HCT116 (cell line): ENCODE measurements around the gene MS4A12. TPM values are rescaled to one million over a fixed set of nuclear protein-coding genes. Genes with fewer than 3 reads are reported as not detected.
"Not testable (repeated sequence)": the region's sequence is repeated elsewhere in the genome, so short reads cannot be mapped to it uniquely, and the experiment has no call there.

Experiments used
- ATAC-seq: fragments of 200-7000 bp; cut with Tn5 transposase; 2 replicates; pipeline ENCODE4 v1.9.1; 2020; ENCODE audit warnings: mild to moderate bottlenecking, moderate library complexity
- BruUV-seq: library from RNA; stranded (reverse); fragments of 400-500 nt; replicated peaks from 2 replicates; lab custom pipeline; 2021; lab: Mats Ljungman, UMichigan
- CTCF ChIA-PET: fragments of 300-600 bp; sonication (Branson Sonifier 250); formaldehyde crosslinking; loops from one replicate; lab custom pipeline; 2021; ENCODE audit warnings: antibody characterized with exemption; lab: Charles Lee
- POLR2A ChIA-PET: fragments of 300-600, 350-600 bp; sonication (Branson Sonifier 250); formaldehyde crosslinking; loops from one replicate; lab custom pipeline; 2021; ENCODE audit warnings: antibody characterized with exemption; lab: Charles Lee
- RAD21 ChIA-PET, 2 experiments: fragments of 300-600 bp; sonication (Branson Sonifier 250); formaldehyde crosslinking; loops; one replicate each; lab custom pipeline; 2023; ENCODE audit warnings: low total read pairs in 2 of 2; ENCODE audit not compliant: uncharacterized antibody in 2 of 2, unreplicated experiment in 2 of 2, low non-redundant PET in 1 of 2; lab: Charles Lee
- DNase-seq: peaks from one replicate; pipeline ENCODE4 v3.0.0-alpha.2; 2010; ENCODE audit warnings: low read depth, low spot score
- H2AFZ ChIP-seq: fragments of 200-600 bp; shearing (Covaris generic), sonication (generic); 2 replicates; pipeline ENCODE4 v1.6.1; 2017; ENCODE audit warnings: low read depth, mixed run types, mixed read lengths, antibody characterized with exemption, low read length; ENCODE audit not compliant: poor library complexity, severe bottlenecking
- H3K27ac ChIP-seq: 2 replicates; pipeline ENCODE4 v1.5.1; 2012; ENCODE audit warnings: low read depth, low read length
- H3K27me3 ChIP-seq: fragments of 200-600 bp; sonication (generic); 2 replicates; pipeline ENCODE4 v1.6.1; 2016; ENCODE audit warnings: mixed run types, low read length, mixed read lengths; ENCODE audit not compliant: insufficient read depth
- H3K36me3 ChIP-seq, 2 experiments: fragments of 200-500 bp in 1 of 2; fragments of 200-600 bp in 1 of 2; sonication (Bioruptor generic) in 1 of 2; sonication (generic) in 1 of 2; 2 replicates each; pipeline versions ENCODE4 v1.5.1 to v1.6.1; 2014 to 2016; ENCODE audit warnings: low read length in 2 of 2, inconsistent platforms in 1 of 2, mixed read lengths in 1 of 2, mixed run types in 1 of 2; ENCODE audit not compliant: insufficient read depth in 2 of 2, control insufficient read depth in 1 of 2
- H3K4me1 ChIP-seq, 2 experiments: fragments of 200-600 bp in 1 of 2; sonication (generic) in 1 of 2; 2 replicates each; pipeline versions ENCODE4 v1.5.1 to v1.6.1; 2012 to 2017; ENCODE audit warnings: low read length in 2 of 2, inconsistent platforms in 1 of 2, mild to moderate bottlenecking in 1 of 2, mixed read lengths in 1 of 2, mixed run types in 1 of 2, moderate library complexity in 1 of 2; ENCODE audit not compliant: insufficient read depth in 2 of 2, control insufficient read depth in 1 of 2
- H3K4me2 ChIP-seq: fragments of 200-600 bp; sonication (generic); 2 replicates; pipeline ENCODE4 v1.6.1; 2017; ENCODE audit warnings: mixed run types, low read length, mixed read lengths
- H3K4me3 ChIP-seq, 2 experiments: fragments of 200-600 bp in 1 of 2; sonication (generic) in 1 of 2; replicated peaks in 1 of 2; 2 replicates each; pipeline ENCODE4 v1.5.1; 2011 to 2016; ENCODE audit warnings: low read length in 2 of 2, control low read depth in 1 of 2, low read depth in 1 of 2, mild to moderate bottlenecking in 1 of 2, mixed read lengths in 1 of 2, mixed run types in 1 of 2
- H3K79me2 ChIP-seq: fragments of 200-600 bp; sonication (generic); 2 replicates; pipeline ENCODE4 v1.6.1; 2017; ENCODE audit warnings: mild to moderate bottlenecking, mixed run types, low read length, moderate library complexity, mixed read lengths; ENCODE audit not compliant: insufficient read depth
- H3K9ac ChIP-seq: fragments of 200-600 bp; sonication (generic); 2 replicates; pipeline ENCODE4 v1.6.1; 2016; ENCODE audit warnings: low read length, mixed read lengths
- H3K9me2 ChIP-seq: fragments of 200-600 bp; sonication (generic), shearing (Covaris generic); 2 replicates; pipeline ENCODE4 v1.6.1; 2017; ENCODE audit warnings: mixed run types, mild to moderate bottlenecking, moderate library complexity; ENCODE audit not compliant: insufficient read depth
- H3K9me3 ChIP-seq, 2 experiments: fragments of 200-500 bp in 1 of 2; fragments of 200-600 bp in 1 of 2; sonication (Bioruptor generic) in 1 of 2; sonication (generic) in 1 of 2; 2 replicates each; pipeline ENCODE4 v1.6.1; 2014 to 2017; ENCODE audit warnings: low read length in 2 of 2, mixed read lengths in 2 of 2, inconsistent platforms in 1 of 2, low read depth in 1 of 2, mild to moderate bottlenecking in 1 of 2, mixed run types in 1 of 2, moderate library complexity in 1 of 2; ENCODE audit not compliant: control insufficient read depth in 1 of 2, insufficient read depth in 1 of 2
- H4K20me1 ChIP-seq: fragments of 200-600 bp; sonication (generic), shearing (Covaris generic); 2 replicates; pipeline ENCODE4 v1.6.1; 2017; ENCODE audit warnings: mixed run types, mild to moderate bottlenecking, moderate library complexity; ENCODE audit not compliant: insufficient read depth
- ATF3 ChIP-seq: IDR thresholded peaks from 2 replicates; pipeline ENCODE4 v1.6.1; 2012
- CBX3 ChIP-seq: IDR thresholded peaks from 2 replicates; pipeline ENCODE4 v1.6.1; 2012; ENCODE audit warnings: low read depth
- CEBPB ChIP-seq: IDR thresholded peaks from 2 replicates; pipeline ENCODE4 v1.6.1; 2012; ENCODE audit warnings: low read depth
- EZH2 ChIP-seq: fragments of 200-600 bp; sonication (generic); IDR thresholded peaks from 2 replicates; pipeline ENCODE4 v1.6.1; 2017; ENCODE audit warnings: antibody characterized with exemption, mixed run types
- EZH2phosphoT487 ChIP-seq: fragments of 200-600 bp; IDR thresholded peaks from 2 replicates; pipeline ENCODE4 v1.6.1; 2018; ENCODE audit warnings: antibody characterized with exemption, borderline replicate concordance
- FOSL1 ChIP-seq: IDR thresholded peaks from 2 replicates; pipeline ENCODE4 v1.6.1; 2012; ENCODE audit warnings: low read depth
- JUND ChIP-seq: IDR thresholded peaks from 2 replicates; pipeline ENCODE4 v1.6.1; 2012
- MAX ChIP-seq: IDR thresholded peaks from 2 replicates; pipeline ENCODE4 v1.6.1; 2012
- POLR2AphosphoS5 ChIP-seq: IDR thresholded peaks from 2 replicates; pipeline ENCODE4 v1.6.1; 2011; ENCODE audit warnings: mild to moderate bottlenecking, low read depth, low read length, moderate library complexity
- RAD21 ChIP-seq: IDR thresholded peaks from 2 replicates; pipeline ENCODE4 v1.6.1; 2012; ENCODE audit warnings: low read depth, mild to moderate bottlenecking
- REST ChIP-seq: IDR thresholded peaks from 2 replicates; pipeline ENCODE4 v1.6.1; 2012; ENCODE audit warnings: low read depth
- SIN3A ChIP-seq: IDR thresholded peaks from 2 replicates; pipeline ENCODE4 v1.6.1; 2012; ENCODE audit warnings: low read depth
- SP1 ChIP-seq: IDR thresholded peaks from 2 replicates; pipeline ENCODE4 v1.6.1; 2012; ENCODE audit warnings: low read depth
- YY1 ChIP-seq: IDR thresholded peaks from 2 replicates; pipeline ENCODE4 v1.6.1; 2011; ENCODE audit warnings: low read length, low read depth, moderate library complexity, mild to moderate bottlenecking; ENCODE audit not compliant: insufficient replicate concordance; ENCODE audit errors: extremely low read depth
- ZBTB33 ChIP-seq: IDR thresholded peaks from 2 replicates; pipeline ENCODE4 v1.6.1; 2011; ENCODE audit warnings: mild to moderate bottlenecking, low read length, moderate library complexity; ENCODE audit not compliant: insufficient replicate concordance; ENCODE audit errors: extremely low read depth
- ZFX ChIP-seq: fragments of 450-650 bp; IDR thresholded peaks from 2 replicates; pipeline ENCODE4 v1.6.1; 2017
- ZNF274 ChIP-seq: fragments of 200-500 bp; sonication (Bioruptor generic); IDR thresholded peaks from 2 replicates; pipeline ENCODE4 v1.6.1; 2014; ENCODE audit warnings: mild to moderate bottlenecking, low read depth, low read length, inconsistent platforms
- intact Hi-C: fragments of 100-400 bp; cut with micrococcal nuclease; formaldehyde crosslinking; loops from 2 replicates; pipeline ENCODE4 v1.10.0; 2022
- total RNA-seq: library from RNA; stranded (reverse); gene quantifications from one replicate; pipeline ENCODE4 v1.2.1, GENCODE V29; 2021; ENCODE audit not compliant: unreplicated experiment

Gene MS4A12
- total RNA-seq, 1 experiment from 2014 or later: not detected

GRCh38 chr11:60510209-60510608, 17.6 kb downstream of the MS4A12 start:
- H3K4me1 ChIP-seq, H2AFZ ChIP-seq, intact Hi-C loops, CTCF ChIA-PET, H3K79me2 ChIP-seq, H3K4me3 ChIP-seq, H3K27ac ChIP-seq, RAD21 ChIA-PET, H3K36me3 ChIP-seq, POLR2A ChIA-PET, ATAC-seq, BruUV-seq, H3K9me3 ChIP-seq, H3K27me3 ChIP-seq, H3K4me2 ChIP-seq, DNase-seq, H3K9me2 ChIP-seq, H3K9ac ChIP-seq, H4K20me1 ChIP-seq: not testable (repeated sequence)

- ATAC-seq (no peak), DNase-seq (no peak)
- Histone ChIP-seq H3K4me1 (no peaks in the 10 kb centered on the region), H3K36me3 (no peaks in the 10 kb centered on the region), H3K4me2 (no peak overlapping the region), H3K4me3 (no peak overlapping the region), H4K20me1 (no peaks in the 10 kb centered on the region), H3K9ac (no peak overlapping the region), H3K27me3 (no peaks in the 10 kb centered on the region), H3K27ac (no peak overlapping the region), H3K79me2 (no peaks in the 10 kb centered on the region), H3K9me3 (no peaks in the 10 kb centered on the region), H3K9me2 (no peaks in the 10 kb centered on the region), H2AFZ (no peak overlapping the region)
- no TSS peak for BruUV-seq
- CTCF ChIA-PET: no interaction called here
- RAD21 ChIA-PET: no interaction called here
- POLR2A ChIA-PET: no interaction called here
- intact Hi-C loops: no loop called here
- TF ChIP-seq EZH2 (no peak), JUND (no peak), FOSL1 (no peak), ZFX (no peak), EZH2phosphoT487 (no peak), MAX (no peak), SIN3A (no peak), RAD21 (no peak), REST (no peak), ATF3 (no peak), ZNF274 (no peak), CBX3 (no peak), ZBTB33 (no peak), POLR2AphosphoS5 (no peak), CEBPB (no peak), SP1 (no peak), YY1 (no peak)
These were observed 18.8 kb downstream of the MS4A12 start for GRCh38 chr11:60511393-60511792.
